GM19240 (cell line): ENCODE data around the gene HOXB4.
"Not testable (repeated sequence)": the region's sequence is repeated elsewhere in the genome, so short reads cannot be mapped to it uniquely, and the experiment has no call there.

Experiments
- DNase-seq: peaks from one replicate; pipeline ENCODE4 v3.0.0; 2011; ENCODE audit warnings: low spot score; ENCODE audit not compliant: insufficient read length

Gene HOXB4

GRCh38 chr17:48548523-48549280, 29.4 kb downstream of the HOXB4 start:
- no peak for DNase-seq

GRCh38 chr17:48547808-48548522, 30.2 kb downstream of the HOXB4 start:
- DNase-seq, result no peak

GRCh38 chr17:48546924-48547807, 31.0 kb downstream of the HOXB4 start:
- no peak for DNase-seq

GRCh38 chr17:48546137-48546923, 31.8 kb downstream of the HOXB4 start:
- no peak for DNase-seq

GRCh38 chr17:48545539-48545938, 32.6 kb downstream of the HOXB4 start:
- no peak for DNase-seq

- no peak for DNase-seq
Observed at GRCh38 chr17:48545022-48545375, 33.2 kb downstream of the HOXB4 start, which contains the start of gene HOXB2. Gene HOXB2 (minus strand): TSS chr17:48545109. CDS start chr17:48544911, 198 bp downstream.

- DNase-seq, result no peak
Observed at GRCh38 chr17:48544349-48545021, 33.7 kb downstream of the HOXB4 start.

- no peak for DNase-seq
Observed at GRCh38 chr17:48543854-48544348, 34.2 kb downstream of the HOXB4 start.

- no peak for DNase-seq
Observed at GRCh38 chr17:48543107-48543853, 34.9 kb downstream of the HOXB4 start.

- no peak for DNase-seq
Observed at GRCh38 chr17:48542698-48543106, 35.4 kb downstream of the HOXB4 start.

- DNase-seq, result no peak
Observed at GRCh38 chr17:48542114-48542656, 36.0 kb downstream of the HOXB4 start.

GRCh38 chr17:48541577-48542113, 36.5 kb downstream of the HOXB4 start:
- no peak for DNase-seq

GRCh38 chr17:48541036-48541576, 37.0 kb downstream of the HOXB4 start:
- DNase-seq, result no peak

- no peak for DNase-seq
Observed at GRCh38 chr17:48540213-48540612, 37.9 kb downstream of the HOXB4 start.

- no peak for DNase-seq
Observed at GRCh38 chr17:48539177-48539576, 39.0 kb downstream of the HOXB4 start.

GRCh38 chr17:48537316-48537715, 40.8 kb downstream of the HOXB4 start:
- DNase-seq, result no peak

- not testable (repeated sequence) for DNase-seq
Observed at GRCh38 chr17:48535793-48536559, 42.2 kb downstream of the HOXB4 start.

GRCh38 chr17:48532261-48532660, 45.9 kb downstream of the HOXB4 start:
- DNase-seq, result no peak
